Measurements from ENCODE around the gene GABRG3. TPM values are rescaled to one million over a fixed set of nuclear protein-coding genes. Genes with fewer than 3 reads are reported as not detected.

GABRG3 gene
- total and polyA plus RNA-seq, 9 of the 15 experiments (the other 6 are each of a cell fraction or from before 2014, with no cell fraction given) = 4.0 to 15.1 (median 11.2) TPM

GRCh38 chr15:27086149-27086548 is 115.2 kb downstream of the GABRG3 start (continued):
- TF ChIP-seq, protein P1, sequence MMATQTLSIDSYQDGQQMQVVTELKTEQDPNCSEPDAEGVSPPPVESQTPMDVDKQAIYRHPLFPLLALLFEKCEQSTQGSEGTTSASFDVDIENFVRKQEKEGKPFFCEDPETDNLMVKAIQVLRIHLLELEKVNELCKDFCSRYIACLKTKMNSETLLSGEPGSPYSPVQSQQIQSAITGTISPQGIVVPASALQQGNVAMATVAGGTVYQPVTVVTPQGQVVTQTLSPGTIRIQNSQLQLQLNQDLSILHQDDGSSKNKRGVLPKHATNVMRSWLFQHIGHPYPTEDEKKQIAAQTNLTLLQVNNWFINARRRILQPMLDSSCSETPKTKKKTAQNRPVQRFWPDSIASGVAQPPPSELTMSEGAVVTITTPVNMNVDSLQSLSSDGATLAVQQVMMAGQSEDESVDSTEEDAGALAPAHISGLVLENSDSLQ (IDR thresholded peaks at IDR 0.05) = peak; percentile 60
- TF ChIP-seq IRF9 (tag; IDR thresholded peaks at IDR 0.05) = no peak
- TF ChIP-seq, protein P2, sequence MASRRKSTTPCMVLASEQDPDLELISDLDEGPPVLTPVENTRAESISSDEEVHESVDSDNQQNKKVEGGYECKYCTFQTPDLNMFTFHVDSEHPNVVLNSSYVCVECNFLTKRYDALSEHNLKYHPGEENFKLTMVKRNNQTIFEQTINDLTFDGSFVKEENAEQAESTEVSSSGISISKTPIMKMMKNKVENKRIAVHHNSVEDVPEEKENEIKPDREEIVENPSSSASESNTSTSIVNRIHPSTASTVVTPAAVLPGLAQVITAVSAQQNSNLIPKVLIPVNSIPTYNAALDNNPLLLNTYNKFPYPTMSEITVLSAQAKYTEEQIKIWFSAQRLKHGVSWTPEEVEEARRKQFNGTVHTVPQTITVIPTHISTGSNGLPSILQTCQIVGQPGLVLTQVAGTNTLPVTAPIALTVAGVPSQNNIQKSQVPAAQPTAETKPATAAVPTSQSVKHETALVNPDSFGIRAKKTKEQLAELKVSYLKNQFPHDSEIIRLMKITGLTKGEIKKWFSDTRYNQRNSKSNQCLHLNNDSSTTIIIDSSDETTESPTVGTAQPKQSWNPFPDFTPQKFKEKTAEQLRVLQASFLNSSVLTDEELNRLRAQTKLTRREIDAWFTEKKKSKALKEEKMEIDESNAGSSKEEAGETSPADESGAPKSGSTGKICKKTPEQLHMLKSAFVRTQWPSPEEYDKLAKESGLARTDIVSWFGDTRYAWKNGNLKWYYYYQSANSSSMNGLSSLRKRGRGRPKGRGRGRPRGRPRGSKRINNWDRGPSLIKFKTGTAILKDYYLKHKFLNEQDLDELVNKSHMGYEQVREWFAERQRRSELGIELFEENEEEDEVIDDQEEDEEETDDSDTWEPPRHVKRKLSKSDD (conservative IDR thresholded peaks at IDR 0.05; ENCODE audit: low read length) = no peak
- TF ChIP-seq SIN3B (IDR thresholded peaks at IDR 0.05; ENCODE audit: low read depth) = no peak
- TF ChIP-seq, protein P3, sequence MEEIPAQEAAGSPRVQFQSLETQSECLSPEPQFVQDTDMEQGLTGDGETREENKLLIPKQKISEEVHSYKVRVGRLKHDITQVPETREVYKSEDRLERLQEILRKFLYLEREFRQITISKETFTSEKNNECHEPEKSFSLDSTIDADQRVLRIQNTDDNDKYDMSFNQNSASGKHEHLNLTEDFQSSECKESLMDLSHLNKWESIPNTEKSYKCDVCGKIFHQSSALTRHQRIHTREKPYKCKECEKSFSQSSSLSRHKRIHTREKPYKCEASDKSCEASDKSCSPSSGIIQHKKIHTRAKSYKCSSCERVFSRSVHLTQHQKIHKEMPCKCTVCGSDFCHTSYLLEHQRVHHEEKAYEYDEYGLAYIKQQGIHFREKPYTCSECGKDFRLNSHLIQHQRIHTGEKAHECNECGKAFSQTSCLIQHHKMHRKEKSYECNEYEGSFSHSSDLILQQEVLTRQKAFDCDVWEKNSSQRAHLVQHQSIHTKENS (CRISPR knock-in tag; IDR thresholded peaks at IDR 0.05) = no peak
- TF ChIP-seq, protein P4, sequence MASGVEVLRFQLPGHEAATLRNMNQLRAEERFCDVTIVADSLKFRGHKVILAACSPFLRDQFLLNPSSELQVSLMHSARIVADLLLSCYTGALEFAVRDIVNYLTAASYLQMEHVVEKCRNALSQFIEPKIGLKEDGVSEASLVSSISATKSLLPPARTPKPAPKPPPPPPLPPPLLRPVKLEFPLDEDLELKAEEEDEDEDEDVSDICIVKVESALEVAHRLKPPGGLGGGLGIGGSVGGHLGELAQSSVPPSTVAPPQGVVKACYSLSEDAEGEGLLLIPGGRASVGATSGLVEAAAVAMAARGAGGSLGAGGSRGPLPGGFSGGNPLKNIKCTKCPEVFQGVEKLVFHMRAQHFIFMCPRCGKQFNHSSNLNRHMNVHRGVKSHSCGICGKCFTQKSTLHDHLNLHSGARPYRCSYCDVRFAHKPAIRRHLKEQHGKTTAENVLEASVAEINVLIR (CRISPR knock-in tag; IDR thresholded peaks at IDR 0.05) = no peak
- TF ChIP-seq NCOA1 (IDR thresholded peaks at IDR 0.05; ENCODE audit: low read depth) = no peak
- no peak for TF ChIP-seq CBFB (CRISPR knock-in tag; IDR thresholded peaks at IDR 0.05)
- no peak for TF ChIP-seq ZZZ3 (IDR thresholded peaks at IDR 0.05)
- TF ChIP-seq RUNX1 (IDR thresholded peaks at IDR 0.05; ENCODE audit: low read depth) = no peak
- no peak for TF ChIP-seq SMAD2 (IDR thresholded peaks at IDR 0.05; ENCODE audit: low read depth, low read length)
- TF ChIP-seq GTF2A2 (tag; IDR thresholded peaks at IDR 0.05) = no peak
- TF ChIP-seq NUFIP1 (IDR thresholded peaks at IDR 0.05; ENCODE audit: partially characterized antibody) = no peak
- TF ChIP-seq POU5F1 (IDR thresholded peaks at IDR 0.05; ENCODE audit: borderline replicate concordance, low read depth, low read length, partially characterized antibody) = no peak
- TF ChIP-seq ZNF143 (CRISPR knock-in tag; IDR thresholded peaks at IDR 0.05) = no peak
- peak; percentile 28; the same call in 1 of the 2 replicates for TF ChIP-seq ARID1B (IDR thresholded peaks at IDR 0.05)
- no peak for TF ChIP-seq TEAD4 (IDR thresholded peaks at IDR 0.05; ENCODE audit: low read length)
- TF ChIP-seq TEAD4 (CRISPR knock-in tag; IDR thresholded peaks at IDR 0.05; ENCODE audit: borderline replicate concordance) = no peak
- TF ChIP-seq, protein P5, sequence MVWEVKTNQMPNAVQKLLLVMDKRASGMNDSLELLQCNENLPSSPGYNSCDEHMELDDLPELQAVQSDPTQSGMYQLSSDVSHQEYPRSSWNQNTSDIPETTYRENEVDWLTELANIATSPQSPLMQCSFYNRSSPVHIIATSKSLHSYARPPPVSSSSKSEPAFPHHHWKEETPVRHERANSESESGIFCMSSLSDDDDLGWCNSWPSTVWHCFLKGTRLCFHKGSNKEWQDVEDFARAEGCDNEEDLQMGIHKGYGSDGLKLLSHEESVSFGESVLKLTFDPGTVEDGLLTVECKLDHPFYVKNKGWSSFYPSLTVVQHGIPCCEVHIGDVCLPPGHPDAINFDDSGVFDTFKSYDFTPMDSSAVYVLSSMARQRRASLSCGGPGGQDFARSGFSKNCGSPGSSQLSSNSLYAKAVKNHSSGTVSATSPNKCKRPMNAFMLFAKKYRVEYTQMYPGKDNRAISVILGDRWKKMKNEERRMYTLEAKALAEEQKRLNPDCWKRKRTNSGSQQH (CRISPR knock-in tag; IDR thresholded peaks at IDR 0.05) = no peak
- no peak for TF ChIP-seq ZNF347 (CRISPR knock-in tag; IDR thresholded peaks at IDR 0.05; ENCODE audit: low read depth)
- TF ChIP-seq RBM14 (IDR thresholded peaks at IDR 0.05; ENCODE audit: borderline replicate concordance, insufficient read depth, low read depth, low read length) = no peak
- no peak for TF ChIP-seq FIP1L1 (IDR thresholded peaks at IDR 0.05; ENCODE audit: low read depth, low read length, poor library complexity, severe bottlenecking)

Data from K562 (cell line).